HCEC 1CT (cell line): Measurements from ENCODE around the gene OR4Q2.
"Not testable (repeated sequence)": the region's sequence is repeated elsewhere in the genome, so short reads cannot be mapped to it uniquely, and the experiment has no call there.

Source experiments
- DNase-seq: peaks from one replicate; pipeline ENCODE4 v3.0.0-alpha.2; 2017

OR4Q2 gene

DNA sequence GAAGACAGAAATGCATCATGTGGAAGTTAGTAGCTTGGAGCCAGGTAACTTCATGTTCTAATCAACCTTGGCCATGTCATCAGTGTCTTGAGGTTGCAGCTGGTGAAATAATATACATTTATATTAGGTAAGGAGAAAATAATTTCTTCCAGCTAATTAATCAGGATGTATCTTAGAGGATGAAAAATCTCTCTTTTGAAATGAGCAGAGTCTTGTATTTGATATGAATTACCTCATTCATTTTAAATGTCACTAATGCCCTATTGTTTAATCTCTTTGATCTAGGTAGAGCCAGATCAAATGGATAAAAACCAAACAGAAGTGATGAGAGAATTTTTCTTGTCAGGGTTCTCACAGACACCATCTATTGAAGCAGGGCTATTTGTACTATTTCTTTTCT, at the start of gene OR4Q2:
OR4Q2 (plus strand) TSS at position 301 of the 400 bp plus-strand sequence.
- no peak for DNase-seq

DNA sequence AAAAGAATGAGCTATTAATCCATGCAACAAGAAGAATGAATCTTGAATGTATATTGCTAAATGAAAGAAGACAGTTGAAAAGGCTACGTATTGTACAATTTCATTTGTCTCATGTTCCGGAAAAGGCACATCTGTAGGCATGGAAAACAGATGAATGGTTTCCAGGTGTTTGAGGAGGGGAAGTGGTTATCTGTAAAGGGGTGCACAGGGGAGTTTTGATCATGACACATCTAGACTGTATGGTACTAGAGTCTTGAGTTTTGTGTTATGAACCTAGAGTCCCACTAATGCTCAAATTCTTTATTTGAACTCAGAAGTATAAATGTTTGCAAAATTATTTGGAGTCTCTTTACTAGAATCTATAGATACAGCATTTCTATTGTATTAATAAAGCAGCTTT, 32.2 kb upstream of the OR4Q2 start:
- DNase-seq = not testable (repeated sequence)

DNA sequence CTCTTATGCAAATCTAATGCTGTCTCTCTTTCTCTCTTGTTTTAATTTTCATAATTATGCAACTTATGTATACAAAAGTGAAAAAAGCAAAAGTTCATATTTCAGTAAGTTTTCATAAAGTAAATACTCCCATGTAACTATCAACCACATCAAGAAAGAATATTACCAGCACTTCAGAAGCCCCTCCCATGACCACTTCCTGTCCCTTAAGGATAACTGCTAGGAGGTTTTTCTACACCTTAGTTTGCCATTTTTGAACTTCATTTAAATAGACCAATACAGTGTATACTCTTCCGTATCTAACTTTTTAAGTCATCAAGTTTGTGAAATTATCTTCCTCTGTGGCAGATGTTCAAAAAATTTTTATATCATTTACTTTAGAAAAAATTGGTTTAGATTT, 27.1 kb upstream of the OR4Q2 start:
- no peak for DNase-seq

GRCh38 chr14:19975291-19975690, 26.7 kb upstream of the OR4Q2 start, which contains the start of gene OR4K15:
TSS of gene OR4K15 (plus strand) at chr14:19975591. CDS start at chr14:19975591, 0 bp downstream.
- DNase-seq = no peak

GRCh38 chr14:19993438-19993837, 8.5 kb upstream of the OR4Q2 start:
- DNase-seq = no peak

- DNase-seq = no peak
Observed at GRCh38 chr14:20002319-20002718, 356 bp downstream of the OR4Q2 start.

- DNase-seq = no peak
Observed at GRCh38 chr14:20008156-20008555, 6.2 kb downstream of the OR4Q2 start.

DNA sequence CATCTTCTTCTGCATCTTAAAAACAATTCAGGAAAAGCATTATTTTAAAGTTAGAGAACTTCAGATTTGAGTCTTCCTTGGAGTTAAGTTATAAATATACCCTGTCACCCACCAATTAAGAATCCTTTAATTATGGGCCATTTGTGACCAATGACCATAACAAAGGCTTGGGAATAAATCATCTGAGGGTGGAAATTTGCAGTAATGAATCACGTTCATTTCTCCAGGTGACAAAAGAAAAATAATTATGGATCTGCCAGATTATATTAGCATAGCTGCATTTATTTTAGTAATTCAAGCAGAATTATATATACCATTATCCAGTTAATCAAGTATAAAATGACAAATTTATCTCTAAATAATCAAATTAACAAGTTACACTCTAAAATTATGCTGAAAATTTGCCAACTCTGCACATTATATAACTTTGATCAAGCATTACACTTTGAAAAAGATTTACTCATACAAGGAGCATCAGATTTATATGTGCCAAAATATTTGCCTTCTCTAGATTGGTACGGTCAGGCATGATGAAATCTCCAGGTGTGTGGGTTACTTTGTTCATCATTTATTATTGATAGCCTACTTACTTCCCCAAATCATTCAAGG, 17.4 kb downstream of the OR4Q2 start, which contains the start of gene OR4K14:
OR4K14 (minus strand) TSS at position 51 of the 609 bp plus-strand sequence. CDS start 4,114 bp downstream, outside the sequence.
- no peak for DNase-seq

GRCh38 chr14:20031058-20031457, 29.1 kb downstream of the OR4Q2 start:
- DNase-seq = no peak

- DNase-seq = no peak
Observed at GRCh38 chr14:20035449-20035848, 33.5 kb downstream of the OR4Q2 start.

DNA sequence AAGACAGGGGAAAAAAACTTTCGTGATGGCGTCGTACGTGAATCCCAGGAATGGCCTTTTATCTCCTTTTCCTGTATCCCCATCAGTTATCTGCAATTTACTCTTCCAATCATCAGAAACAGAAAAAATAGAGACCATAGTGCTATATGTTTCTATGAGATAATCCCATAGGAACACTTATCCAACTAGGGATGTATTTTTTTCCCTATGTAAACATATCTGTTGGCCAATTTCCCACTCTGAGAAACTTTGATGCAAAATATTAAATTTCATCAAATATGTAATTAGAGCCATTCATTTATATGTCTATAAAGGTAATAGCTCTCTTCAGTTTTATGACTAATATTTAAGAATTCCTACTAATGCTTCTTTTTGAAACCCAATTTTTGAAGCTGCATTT, 34.0 kb downstream of the OR4Q2 start, which contains the start of gene OR4K13:
OR4K13 (minus strand) TSS at position 101 of the 400 bp plus-strand sequence. CDS start 1,280 bp downstream, outside the sequence.
- DNase-seq = no peak

- DNase-seq = no peak
Observed at GRCh38 chr14:20044243-20044642, 42.3 kb downstream of the OR4Q2 start.

- no peak for DNase-seq
Observed at GRCh38 chr14:20048202-20048601, 46.2 kb downstream of the OR4Q2 start.
